DOHH2 (cell line): Measurements from ENCODE around the gene GATA2.

Experiments used
- H3F3A ChIP-seq: fragments of 200-600 bp; sonication (generic), shearing (Covaris generic); 2 replicates; pipeline ENCODE4 v1.6.0; 2016; ENCODE audit warnings: antibody characterized with exemption, mild to moderate bottlenecking; ENCODE audit not compliant: control insufficient read depth, insufficient read depth
- H3K27ac ChIP-seq: fragments of 200-600 bp; sonication (generic); 2 replicates; pipeline ENCODE4 v1.5.1; 2014; ENCODE audit warnings: low read depth, mild to moderate bottlenecking, low read length, moderate library complexity
- H3K27me3 ChIP-seq: fragments of 200-600 bp; sonication (generic); 2 replicates; pipeline ENCODE4 v1.6.1; 2014; ENCODE audit warnings: mild to moderate bottlenecking, low read length, mixed read lengths; ENCODE audit not compliant: control insufficient read depth
- H3K36me3 ChIP-seq: fragments of 200-600 bp; sonication (generic); 2 replicates; pipeline ENCODE4 v1.6.1; 2014; ENCODE audit warnings: mild to moderate bottlenecking, low read length, moderate library complexity, mixed read lengths; ENCODE audit not compliant: control insufficient read depth
- H3K4me1 ChIP-seq: fragments of 200-600 bp; sonication (generic); 2 replicates; pipeline ENCODE4 v1.6.1; 2014; ENCODE audit warnings: mild to moderate bottlenecking, low read length, mixed read lengths; ENCODE audit not compliant: control insufficient read depth
- H3K4me2 ChIP-seq: fragments of 200-600 bp; sonication (generic); 2 replicates; pipeline ENCODE4 v1.6.0; 2014; ENCODE audit warnings: mild to moderate bottlenecking, low read length, moderate library complexity
- H3K4me3 ChIP-seq: fragments of 200-600 bp; sonication (generic); 2 replicates; pipeline ENCODE4 v1.5.1; 2014; ENCODE audit warnings: mild to moderate bottlenecking, low read length, mixed read lengths
- H3K79me2 ChIP-seq: fragments of 200-600 bp; sonication (generic); 2 replicates; pipeline ENCODE4 v1.6.1; 2014; ENCODE audit warnings: mild to moderate bottlenecking, low read length, mixed read lengths; ENCODE audit not compliant: control insufficient read depth
- H3K9me2 ChIP-seq: fragments of 200-600 bp; sonication (generic); replicated peaks from 2 replicates; pipeline ENCODE4 v1.6.1; 2014; ENCODE audit warnings: mild to moderate bottlenecking, low read length, mixed read lengths; ENCODE audit not compliant: control insufficient read depth
- H3K9me3 ChIP-seq: fragments of 200-600 bp; sonication (generic); 2 replicates; pipeline ENCODE4 v1.6.1; 2014; ENCODE audit warnings: antibody characterized with exemption, low read length, mixed read lengths; ENCODE audit not compliant: control insufficient read depth, insufficient read depth
- H4K20me1 ChIP-seq: fragments of 200-600 bp; sonication (generic); 2 replicates; pipeline ENCODE4 v1.6.0; 2014; ENCODE audit warnings: low read depth, mild to moderate bottlenecking, antibody characterized with exemption, low read length, moderate library complexity; ENCODE audit not compliant: control insufficient read depth, insufficient read depth
- EZH2phosphoT487 ChIP-seq: fragments of 200-600 bp; sonication (generic); IDR thresholded peaks from 2 replicates; pipeline ENCODE4 v1.6.1; 2017; ENCODE audit warnings: borderline replicate concordance, mild to moderate bottlenecking, antibody characterized with exemption, low read length, moderate library complexity, mixed read lengths
- TF ChIP-seq, protein P1 (sequence below): fragments of 200-600 bp; sonication (generic); IDR thresholded peaks from one replicate; pipeline ENCODE4 v1.5.1; 2014; ENCODE audit warnings: antibody characterized with exemption, mild to moderate bottlenecking, low read depth, low read length; ENCODE audit not compliant: poor library complexity, severe bottlenecking

GATA2 gene

DNA sequence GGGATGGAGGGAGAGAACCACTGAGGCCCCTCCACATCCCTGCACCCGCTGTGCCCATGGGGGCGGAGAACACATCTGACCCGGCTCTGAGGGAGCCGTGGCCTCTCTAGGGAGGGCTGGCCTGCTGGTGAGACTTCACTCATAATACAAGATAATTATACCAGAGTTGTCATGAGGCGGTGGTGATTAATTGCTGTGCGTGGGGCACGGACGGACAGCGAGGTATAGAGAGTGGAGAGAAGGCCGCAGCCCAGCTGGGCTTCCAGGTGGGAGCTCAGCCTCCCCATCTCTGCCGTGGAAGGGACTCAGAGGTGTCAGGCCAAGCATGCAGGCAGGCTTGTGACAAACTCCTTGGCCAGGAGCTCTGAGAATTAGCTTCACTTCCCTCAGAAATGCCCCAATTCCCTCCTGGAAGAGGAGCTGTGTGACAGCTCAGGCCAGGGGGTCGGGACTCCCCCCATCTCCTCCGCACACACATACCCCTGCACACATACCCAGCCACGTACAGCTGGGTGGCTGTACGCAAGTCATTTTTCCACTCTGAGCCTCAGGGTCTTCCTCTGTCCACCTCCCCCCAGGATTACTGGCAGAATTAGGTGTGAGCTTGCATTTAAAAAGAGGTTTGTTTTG lies 6.0 kb upstream of the GATA2 start:
- Histone ChIP-seq H3K4me1 (no peaks in the 10 kb centered on the region), H3K4me2 (no peak overlapping the region), H4K20me1 (no peaks in the 10 kb centered on the region), H3K36me3 (no peaks in the 10 kb centered on the region), H3K27ac (no peak overlapping the region), H3K79me2 (no peaks in the 10 kb centered on the region), H3K9me3 (no peaks in the 10 kb centered on the region), H3K4me3 (no peak overlapping the region), H3F3A (no peaks in the 10 kb centered on the region), H3K27me3 (peaks cover 21% of the 10 kb centered on the region), H3K9me2 (no peaks in the 10 kb centered on the region)
- no peak for TF ChIP-seq EZH2phosphoT487
- TF ChIP-seq, protein P1, sequence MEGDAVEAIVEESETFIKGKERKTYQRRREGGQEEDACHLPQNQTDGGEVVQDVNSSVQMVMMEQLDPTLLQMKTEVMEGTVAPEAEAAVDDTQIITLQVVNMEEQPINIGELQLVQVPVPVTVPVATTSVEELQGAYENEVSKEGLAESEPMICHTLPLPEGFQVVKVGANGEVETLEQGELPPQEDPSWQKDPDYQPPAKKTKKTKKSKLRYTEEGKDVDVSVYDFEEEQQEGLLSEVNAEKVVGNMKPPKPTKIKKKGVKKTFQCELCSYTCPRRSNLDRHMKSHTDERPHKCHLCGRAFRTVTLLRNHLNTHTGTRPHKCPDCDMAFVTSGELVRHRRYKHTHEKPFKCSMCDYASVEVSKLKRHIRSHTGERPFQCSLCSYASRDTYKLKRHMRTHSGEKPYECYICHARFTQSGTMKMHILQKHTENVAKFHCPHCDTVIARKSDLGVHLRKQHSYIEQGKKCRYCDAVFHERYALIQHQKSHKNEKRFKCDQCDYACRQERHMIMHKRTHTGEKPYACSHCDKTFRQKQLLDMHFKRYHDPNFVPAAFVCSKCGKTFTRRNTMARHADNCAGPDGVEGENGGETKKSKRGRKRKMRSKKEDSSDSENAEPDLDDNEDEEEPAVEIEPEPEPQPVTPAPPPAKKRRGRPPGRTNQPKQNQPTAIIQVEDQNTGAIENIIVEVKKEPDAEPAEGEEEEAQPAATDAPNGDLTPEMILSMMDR = no peak

DNA sequence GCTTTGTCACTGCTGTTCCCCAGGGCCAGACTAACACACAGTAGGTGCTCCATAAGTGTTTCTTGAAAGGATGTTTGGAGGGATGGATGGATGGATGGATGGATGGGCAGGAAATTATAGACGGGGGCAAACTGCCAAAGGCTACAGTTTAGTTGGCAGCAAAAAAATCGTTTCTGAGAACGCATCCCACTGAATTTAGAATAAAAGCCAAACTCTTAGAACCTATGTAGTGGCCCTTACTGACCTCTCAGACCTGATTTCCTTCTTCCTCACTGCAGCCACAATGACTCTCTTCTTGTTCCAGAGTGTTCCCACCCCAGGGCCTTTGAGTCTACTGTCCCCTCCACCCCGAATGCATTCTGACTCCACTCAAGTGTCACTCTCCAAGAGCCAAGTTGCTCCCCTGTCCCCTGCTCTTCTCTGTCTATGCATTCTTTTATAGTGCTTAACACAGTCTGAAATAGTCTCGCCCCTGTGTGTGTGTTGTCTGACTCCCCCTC lies 5.2 kb upstream of the GATA2 start:
- no peak overlapping the region for H3K27ac ChIP-seq
- H3F3A ChIP-seq = no peaks in the 10 kb centered on the region
- H3K9me2 ChIP-seq = no peaks in the 10 kb centered on the region
- H3K4me3 ChIP-seq = peak overlapping the region; percentile 52
- peaks cover 29% of the 10 kb centered on the region for H3K27me3 ChIP-seq
- H3K4me1 ChIP-seq = no peaks in the 10 kb centered on the region
- no peak for TF ChIP-seq EZH2phosphoT487
- TF ChIP-seq, protein P1 = no peak
- H3K4me2 ChIP-seq = peak overlapping the region; percentile 62; the same call in 1 of the 2 replicates
- no peaks in the 10 kb centered on the region for H3K36me3 ChIP-seq
- H3K79me2 ChIP-seq = no peaks in the 10 kb centered on the region
- no peaks in the 10 kb centered on the region for H4K20me1 ChIP-seq
- no peaks in the 10 kb centered on the region for H3K9me3 ChIP-seq

DNA sequence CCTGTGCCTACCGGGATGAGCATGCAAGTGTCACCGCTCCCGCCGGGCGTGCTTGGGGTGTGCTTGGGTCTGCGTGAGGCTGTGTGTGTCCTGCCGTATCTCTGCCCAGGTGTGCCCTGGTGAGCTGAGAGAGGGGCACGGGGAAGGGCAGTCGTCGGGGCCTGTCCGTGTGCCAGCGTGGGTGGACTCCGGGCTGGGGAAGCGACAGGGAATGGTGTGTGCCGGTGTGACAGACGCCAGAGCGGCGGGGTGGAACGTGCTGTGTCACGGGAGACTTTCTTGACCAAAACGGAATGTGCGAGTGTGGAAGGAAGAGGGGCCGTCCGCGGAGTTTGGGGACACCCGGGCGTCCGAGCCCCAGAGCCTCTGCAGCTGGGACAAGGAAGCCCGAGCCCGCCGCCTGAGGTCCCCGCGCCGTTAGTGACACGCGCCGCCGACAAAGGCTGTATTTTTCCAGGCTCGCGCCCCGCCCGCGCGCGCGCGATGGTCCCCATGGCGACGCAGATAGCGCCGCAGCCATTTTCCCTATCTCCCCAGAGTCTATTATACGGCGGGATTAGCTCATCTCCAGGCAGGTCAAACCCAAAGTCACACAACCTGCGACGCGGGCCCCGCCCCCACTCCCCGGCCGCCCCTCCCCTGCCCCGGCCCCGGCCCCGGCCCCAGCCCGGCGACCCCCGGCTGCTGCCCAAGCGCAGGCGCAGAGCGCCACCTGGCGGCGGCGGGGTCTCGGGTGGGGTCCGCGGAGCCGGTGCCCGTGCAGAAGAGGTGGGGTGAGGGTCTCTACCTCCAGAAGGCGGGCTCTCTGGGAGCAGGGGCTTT lies 4.5 kb upstream of the GATA2 start:
- H3K27ac ChIP-seq = no peak overlapping the region
- H3K36me3 ChIP-seq = no peaks in the 10 kb centered on the region
- no peaks in the 10 kb centered on the region for H3K79me2 ChIP-seq
- peak overlapping the region; percentile 52 for H3K4me3 ChIP-seq
- no peaks in the 10 kb centered on the region for H4K20me1 ChIP-seq
- H3F3A ChIP-seq = no peaks in the 10 kb centered on the region
- H3K4me2 ChIP-seq = peak overlapping the region; percentile 62
- H3K9me2 ChIP-seq = no peaks in the 10 kb centered on the region
- peaks cover 31% of the 10 kb centered on the region for H3K27me3 ChIP-seq
- no peaks in the 10 kb centered on the region for H3K4me1 ChIP-seq
- TF ChIP-seq EZH2phosphoT487 = no peak
- TF ChIP-seq, protein P1 = peak; percentile 76
- H3K9me3 ChIP-seq = no peaks in the 10 kb centered on the region
